Esophagus mucosa (tissue), 1 donor: Measurements from ENCODE around the gene UBA1. TPM values are rescaled to one million over a fixed set of nuclear protein-coding genes. Genes with fewer than 3 reads are reported as not detected.

ENCODE experiments used
- ATAC-seq: fragments of 200-7000 bp; cut with Tn5 transposase; one replicate; pipeline ENCODE4 v1.9.1; 2020
- total RNA-seq: library from RNA; stranded (reverse); gene quantifications from one replicate; pipeline ENCODE4 v1.2.4, GENCODE V29; 2023
- donor health status: DM: yes; HTN: yes; CAD: no.

UBA1 gene
- total RNA-seq, 1 donor from 2014 or later, result 190 TPM

DNA sequence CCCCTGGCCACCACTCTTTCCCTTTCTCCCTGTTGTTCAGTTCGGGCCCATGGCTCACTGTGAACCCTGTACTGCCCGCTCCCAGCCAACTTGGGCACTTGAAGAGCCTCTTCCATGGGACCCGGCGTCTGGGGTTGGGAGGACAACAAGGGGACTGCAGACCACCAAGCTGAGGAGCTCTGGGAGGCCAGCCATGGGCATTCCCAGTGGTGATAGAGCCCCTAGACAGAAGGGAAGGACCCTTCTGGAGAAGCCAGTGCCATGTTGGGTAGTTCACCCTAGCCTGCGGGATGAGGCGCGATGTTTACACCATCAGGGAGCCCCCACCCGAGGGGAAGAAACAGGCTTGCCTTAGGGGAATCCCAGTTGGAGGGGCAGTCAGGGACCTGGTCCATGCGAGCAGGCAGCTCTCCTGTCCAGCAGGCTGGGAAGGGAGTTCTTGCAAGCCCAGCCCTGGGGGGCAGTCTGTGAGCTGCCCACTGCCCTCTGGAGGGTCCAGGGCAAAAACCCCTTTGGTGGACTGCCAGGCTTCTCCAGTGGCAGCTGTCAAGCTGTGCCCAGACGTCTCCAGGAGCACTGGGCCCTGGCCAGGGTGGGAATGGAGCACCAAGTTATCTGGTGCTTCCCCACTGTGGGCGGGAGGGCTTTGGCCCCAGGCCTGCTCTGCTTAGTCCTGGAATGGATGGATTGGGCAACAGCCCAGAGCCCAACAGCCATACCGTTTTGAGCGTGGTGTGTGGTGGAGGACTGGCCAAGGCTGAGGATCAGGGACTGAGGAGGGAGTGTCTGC is 23.7 kb upstream of the UBA1 start:
- peak; percentile 15 for ATAC-seq

DNA sequence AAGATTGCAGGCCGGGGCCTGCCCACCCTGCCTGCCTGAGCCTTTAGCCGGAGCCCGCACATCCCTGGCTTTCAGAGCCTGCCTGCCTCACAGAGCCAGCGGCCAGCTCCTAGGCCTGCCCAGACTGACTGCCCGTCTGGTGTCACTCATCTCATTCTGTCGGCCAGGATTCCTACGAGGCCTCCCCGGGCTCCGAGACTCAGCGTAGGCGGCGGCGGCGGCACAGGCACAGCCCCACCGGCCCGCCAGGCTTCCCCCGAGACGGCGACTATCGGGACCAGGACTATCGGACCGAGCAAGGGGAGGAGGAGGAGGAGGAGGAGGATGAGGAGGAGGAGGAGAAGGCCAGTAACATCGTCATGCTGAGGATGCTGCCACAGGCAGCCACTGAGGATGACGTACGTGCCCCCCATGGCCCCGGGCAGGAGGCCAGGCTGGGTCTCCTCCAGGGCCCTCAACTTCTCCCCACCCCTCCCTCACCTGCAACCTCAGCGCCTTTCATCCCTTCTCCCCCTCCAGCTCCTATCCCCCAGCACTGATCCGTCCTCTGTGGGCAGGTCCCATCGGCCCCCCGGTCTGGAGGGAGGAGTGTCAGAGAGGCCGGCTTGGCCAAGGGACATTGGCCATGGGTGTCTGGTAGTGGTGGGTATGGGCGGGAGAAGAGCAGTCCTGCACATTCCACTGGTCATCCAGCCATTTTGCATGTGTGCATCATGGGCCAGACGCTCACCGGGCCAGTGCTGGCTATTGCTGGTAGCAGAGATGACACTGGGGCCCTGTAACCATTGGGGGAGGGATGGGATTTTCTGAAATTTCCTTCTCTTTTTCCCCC is 22.6 kb upstream of the UBA1 start:
- no peak for ATAC-seq

DNA sequence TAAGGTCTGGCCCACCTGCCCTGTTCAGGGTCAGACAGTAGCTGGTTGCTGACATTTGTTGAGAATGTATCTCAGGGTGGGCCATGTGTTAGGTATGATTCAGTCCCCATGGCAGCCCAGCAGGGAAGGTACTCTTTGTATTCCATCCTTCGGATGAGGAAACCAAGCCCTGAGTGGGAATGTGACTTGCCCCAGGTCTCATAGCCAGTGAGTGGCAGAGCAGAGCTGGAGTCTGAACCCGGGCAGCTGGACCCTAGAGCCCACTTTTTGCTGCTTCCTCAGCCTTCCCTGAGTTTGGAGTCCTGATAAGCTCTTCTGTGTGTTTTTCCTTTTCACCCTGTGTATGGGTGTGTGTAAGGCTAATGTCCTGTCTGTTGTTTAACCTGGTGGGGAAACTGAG is 21.6 kb upstream of the UBA1 start:
- ATAC-seq, result no peak

DNA sequence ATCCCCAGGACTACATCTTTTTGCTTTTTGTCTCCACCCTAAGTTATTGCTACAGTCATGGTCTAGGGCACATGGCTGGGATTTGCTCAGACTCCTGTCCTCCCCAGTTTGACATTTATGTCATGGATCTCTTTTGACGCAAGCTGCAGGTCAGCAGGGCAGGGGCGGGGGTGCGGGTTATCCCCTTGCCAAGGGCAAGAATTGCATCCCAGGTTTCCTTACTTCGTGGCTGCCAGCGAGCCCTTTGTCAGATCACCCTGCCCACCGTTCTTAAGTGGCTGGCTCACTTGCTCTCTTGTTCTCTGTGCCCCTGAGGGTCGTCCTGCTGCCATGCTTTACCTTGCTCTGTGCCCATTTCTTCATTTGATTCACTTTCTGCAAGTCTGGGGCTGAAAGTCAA is 21.1 kb upstream of the UBA1 start:
- ATAC-seq, result no peak

DNA sequence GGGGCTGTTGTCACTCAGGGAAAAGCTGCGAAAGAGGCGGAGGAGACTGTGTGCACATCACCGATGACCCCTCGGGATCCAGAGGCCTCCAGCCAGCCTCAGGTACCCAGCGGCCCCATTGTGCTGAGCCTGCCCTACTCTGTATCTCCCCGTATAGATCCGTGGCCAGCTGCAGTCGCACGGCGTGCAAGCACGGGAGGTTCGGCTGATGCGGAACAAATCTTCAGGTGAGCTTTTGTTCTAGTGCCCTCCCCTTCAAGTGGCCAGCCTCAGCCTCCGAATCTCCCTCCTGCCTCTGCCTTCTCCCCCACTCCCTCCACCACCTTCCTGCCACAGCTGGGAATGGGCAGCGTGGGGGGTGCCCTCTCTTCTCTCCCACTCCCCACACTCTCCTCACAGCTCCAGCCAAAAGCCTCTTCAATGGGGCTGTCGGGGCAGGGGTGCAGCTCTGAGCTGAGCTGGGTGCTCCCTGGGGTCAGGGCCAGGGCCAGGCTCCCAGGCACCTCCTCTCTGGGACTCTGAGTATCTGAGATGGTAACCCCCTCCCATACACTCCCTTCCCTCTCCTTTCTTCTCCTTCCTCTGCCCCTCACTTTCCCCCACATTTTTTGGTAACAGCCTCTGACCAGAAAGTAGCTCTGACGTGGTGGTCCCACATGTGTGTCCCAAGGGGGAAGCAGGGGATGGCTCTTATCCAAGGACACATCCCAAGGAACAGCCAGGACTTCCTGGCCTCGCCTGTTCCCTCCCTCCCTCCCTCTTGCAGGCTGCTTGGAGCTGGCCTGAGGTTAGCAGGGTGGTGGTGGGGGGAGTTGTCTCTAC is 20.4 kb upstream of the UBA1 start:
- ATAC-seq, result no peak

DNA sequence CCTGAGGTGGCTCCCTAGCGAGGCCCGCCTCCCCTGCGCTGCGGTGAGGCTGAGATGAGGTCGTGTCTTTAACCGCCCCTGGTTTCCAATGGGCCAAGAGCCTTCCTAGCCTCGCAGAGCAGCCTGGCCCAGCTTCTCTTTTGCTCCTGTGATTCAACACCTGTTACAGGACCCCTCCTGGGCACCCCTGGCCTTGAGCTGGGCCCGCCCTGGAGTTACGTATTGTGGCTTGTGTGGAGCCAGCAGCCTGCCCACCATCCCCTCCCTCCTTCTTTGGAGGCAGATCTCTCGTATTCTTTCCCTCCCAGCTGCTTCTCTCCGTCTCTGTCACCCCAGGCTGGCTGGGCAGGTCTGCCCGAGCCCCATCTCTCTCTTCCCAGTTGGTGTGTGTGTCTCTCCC is 19.3 kb upstream of the UBA1 start:
- ATAC-seq, result no peak

DNA sequence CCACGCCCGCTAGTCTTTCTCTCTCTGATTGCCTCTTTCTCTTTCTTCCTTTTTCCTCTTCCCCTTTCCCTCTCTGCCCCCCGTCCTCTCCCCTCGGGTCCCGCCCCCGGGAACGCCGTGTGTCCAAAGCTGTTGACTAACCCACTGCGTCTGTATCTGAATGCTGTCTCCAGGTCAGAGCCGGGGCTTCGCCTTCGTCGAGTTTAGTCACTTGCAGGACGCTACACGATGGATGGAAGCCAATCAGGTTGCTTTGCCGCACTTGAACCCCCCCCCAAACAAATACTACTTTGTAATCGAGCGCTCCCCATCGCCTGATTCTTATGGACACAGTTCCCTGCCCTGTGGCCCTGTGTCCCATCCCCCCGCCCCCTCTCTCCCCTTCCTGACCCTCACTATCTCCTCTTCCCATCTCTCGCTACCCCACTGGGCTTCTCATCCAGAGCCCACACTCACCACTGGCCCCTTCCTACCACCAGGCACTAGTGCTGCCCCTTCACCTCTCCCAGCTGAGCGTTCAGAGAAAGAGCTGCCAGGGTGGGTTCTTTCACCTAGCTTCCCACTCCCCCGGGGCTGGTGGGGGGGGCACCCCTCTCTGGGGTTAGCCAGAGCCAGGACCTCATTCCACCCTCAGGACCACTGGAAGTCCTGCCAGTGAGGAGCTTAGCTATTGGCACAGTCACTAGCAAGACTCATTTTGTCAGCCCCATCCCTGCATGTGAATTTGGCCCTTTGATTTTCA is 18.6 kb upstream of the UBA1 start:
- no peak for ATAC-seq

DNA sequence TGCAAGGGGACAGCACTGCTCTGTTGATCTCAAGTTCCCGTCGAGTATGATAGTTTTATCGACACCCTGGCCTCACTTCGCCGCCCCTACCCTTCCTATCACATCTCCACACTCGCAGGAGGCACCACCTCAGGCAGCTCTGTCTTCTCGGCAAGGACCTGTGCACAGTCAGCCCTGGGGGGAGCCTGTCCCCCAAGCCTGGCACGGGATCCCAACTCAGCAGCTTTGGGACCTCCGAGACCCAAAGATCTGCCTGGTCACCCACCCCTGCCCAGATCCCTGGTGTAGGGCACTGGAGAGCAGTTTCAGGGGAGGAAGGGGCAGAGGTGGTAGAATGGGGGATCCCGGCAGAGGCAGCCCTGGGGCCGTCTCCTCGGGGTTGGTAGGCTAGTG is 18.0 kb upstream of the UBA1 start:
- ATAC-seq, result no peak

DNA sequence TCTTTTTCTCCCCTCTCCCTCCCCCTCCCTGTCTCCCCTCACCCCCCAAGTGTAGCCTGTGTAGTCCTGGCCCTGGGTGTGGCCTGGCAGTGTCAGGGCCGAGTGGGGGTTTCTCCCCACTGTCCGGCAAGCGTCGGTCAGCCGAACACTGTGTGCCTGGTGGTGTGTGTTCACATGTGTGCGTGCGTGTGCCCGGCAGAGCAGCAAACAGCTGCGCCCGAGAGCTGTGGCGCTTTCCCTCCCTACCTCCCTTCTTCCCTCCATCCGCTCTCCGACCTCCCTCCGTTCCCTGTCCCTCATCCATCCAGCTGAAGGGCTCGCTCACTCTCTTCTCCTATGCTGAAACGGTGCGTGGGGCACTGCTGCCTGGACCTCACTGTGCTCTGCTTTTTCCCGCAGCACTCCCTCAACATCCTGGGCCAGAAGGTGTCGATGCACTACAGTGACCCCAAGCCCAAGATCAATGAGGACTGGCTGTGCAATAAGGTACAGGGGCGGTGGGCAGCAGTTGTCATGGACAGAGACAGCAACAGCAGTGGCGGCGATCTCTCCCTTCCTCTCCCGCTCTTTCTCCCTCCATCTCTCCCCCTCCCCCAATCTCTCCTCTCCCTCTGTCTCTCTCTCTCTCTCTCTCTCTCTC is 17.4 kb upstream of the UBA1 start:
- no peak for ATAC-seq

DNA sequence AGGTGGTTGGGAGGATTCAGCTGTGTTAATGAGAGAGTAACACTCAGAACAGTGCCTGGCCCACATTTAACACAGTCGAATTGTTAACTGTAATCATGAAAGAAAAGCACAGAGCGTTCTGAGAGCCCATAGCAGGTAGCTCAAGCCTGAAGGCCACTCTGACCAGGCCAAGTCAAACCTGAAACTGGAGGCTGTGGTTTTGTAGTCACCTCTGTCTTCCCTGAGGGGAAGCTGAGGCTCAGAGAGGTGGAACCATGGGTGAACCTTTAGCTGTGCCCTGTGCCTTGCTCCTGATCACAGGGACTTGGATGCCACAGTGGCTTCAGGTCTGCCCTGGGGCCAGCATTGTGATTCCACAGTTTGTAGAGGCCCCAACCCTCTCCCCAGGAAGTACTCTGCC is 16.6 kb upstream of the UBA1 start:
- ATAC-seq, result no peak

DNA sequence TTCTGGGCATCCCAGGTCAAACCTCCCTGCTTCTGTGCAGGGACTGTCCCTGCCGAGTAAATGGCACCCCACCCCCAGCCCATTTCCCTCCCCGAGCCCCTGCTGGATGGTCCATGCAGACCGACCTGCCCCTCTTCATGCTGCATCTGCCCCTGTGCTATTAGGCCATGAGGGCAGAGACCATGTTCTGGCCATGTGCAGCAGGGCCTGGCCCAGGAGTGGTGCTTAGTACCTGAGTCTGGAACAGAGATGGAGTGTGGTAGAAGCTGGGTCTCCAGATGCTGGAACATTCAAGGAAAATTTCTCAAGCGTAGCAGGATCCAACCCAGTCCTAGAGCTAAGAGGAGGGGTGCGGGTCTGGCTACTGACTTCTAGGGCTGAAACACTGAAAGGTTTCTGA is 15.3 kb upstream of the UBA1 start:
- ATAC-seq, result no peak

DNA sequence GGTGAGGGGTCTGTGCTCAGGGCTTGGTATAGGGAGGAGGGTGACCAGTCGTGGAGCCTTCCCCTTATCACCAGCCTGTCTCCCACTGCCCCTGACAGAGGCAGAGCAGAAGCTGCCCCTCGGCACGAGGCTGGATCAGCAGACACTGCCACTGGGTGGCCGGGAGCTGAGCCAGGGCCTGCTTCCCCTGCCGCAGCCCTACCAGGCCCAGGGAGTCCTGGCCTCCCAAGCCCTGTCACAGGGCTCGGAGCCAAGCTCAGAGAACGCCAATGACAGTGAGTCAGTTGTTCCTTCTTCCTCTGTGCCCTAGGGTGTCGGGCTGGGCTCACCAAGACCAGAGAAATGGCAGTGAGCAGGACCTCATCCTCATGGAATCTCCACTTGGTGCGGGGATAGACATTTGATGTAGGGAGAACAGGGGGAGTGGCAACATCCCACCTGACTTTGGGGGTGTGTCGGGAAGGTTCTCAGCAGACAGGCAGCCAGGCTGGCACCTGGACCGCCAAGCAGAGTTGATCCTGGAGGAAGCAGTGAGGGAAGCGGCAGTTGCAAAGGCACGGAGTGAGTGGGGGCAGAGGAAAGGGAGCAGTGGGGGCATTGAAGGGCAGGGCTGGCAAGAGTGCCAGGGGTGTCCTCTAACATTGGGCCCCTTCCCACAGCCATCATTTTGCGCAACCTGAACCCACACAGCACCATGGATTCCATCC is 14.3 kb upstream of the UBA1 start:
- peak; percentile 79 for ATAC-seq

DNA sequence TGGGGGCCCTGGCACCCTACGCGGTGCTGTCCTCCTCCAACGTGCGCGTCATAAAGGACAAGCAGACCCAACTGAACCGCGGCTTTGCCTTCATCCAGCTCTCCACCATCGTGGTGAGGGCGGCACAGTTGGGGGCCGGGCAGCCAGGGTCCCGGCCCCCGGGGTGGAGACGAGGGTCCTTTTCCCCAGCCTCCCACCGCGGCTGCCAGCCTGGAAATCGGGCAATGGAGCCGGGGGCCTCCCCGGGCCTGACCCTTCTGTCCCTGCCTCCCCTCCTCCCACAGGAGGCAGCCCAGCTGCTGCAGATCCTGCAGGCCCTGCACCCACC is 13.7 kb upstream of the UBA1 start:
- ATAC-seq, result no peak

DNA sequence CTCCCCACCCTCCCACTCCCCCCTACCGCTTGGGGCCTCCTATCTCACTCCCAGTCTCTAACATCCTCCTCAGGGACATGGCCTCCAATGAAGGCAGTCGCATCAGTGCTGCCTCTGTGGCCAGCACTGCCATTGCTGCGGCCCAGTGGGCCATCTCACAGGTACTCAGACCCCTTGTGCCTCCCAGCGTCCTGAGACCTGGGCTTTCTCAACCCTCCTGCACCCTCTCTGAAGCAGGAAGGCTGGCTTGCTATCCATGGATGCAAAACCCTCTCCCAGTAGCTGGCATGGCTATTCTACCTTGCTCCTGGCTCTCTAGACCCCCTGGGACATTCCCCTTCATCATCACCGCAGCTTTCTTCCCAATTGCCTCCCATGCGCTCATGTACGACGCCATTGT is 13.3 kb upstream of the UBA1 start:
- ATAC-seq, result no peak

DNA sequence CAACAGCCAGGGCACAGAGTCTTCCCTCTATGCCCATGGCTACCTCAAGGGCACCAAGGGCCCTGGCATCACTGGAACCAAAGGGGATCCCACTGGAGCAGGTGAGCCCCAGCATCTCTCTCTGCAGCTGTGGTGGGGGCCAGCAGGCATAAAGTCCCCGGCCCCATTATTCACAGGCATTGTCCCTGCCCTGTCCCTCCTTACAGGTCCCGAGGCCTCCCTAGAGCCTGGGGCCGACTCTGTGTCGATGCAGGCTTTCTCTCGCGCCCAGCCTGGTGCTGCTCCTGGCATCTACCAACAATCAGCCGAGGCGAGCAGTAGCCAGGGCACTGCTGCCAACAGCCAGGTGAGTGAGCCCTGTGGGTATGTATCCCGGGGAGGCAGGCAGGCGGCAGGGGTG is 12.3 kb upstream of the UBA1 start:
- no peak for ATAC-seq

DNA sequence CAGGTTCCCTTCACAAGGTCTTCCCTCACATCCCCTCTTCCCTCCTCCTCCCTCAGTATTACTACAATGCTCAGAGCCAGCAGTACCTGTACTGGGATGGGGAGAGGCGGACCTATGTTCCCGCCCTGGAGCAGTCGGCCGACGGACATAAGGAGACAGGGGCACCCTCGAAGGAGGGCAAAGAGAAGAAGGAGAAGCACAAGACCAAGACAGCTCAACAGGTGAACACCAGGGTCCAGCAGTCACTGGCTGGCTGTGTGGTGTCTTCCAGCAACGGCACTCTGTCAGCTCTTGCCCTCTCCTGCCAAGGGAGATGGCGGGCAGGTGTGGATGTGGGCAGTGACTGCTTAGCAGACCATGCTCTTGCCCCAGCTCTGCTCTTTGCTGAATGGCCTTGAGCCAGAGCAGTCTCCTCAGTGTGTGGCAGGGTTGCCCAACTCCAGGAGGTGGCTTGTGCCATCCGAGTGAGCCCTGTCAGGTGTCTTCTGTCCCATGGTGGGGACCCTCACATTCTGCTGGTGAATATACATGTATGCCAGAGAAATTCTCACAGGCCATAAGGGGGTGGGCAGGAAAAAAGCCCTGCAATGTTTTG is 11.4 kb upstream of the UBA1 start:
- no peak for ATAC-seq

DNA sequence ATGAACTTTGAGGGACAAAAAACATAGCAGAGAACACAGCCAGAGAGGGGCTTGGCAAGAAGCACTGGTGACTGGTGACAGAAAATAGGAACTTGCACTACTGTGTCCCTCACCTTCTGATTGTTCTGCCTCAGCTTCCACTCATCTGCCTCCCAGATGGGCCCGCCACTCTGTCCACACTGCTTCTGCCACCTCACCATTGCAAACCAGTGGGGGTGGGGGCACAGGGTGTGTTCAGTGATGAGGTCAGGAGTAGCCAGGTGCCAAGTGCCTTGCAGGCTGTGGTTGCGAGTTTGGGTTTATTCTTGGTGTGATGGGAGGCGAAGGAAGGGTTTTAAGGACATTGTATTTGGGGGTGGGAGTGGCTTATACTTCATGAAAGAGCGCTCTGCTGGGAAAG is 9.1 kb upstream of the UBA1 start:
- no peak for ATAC-seq

DNA sequence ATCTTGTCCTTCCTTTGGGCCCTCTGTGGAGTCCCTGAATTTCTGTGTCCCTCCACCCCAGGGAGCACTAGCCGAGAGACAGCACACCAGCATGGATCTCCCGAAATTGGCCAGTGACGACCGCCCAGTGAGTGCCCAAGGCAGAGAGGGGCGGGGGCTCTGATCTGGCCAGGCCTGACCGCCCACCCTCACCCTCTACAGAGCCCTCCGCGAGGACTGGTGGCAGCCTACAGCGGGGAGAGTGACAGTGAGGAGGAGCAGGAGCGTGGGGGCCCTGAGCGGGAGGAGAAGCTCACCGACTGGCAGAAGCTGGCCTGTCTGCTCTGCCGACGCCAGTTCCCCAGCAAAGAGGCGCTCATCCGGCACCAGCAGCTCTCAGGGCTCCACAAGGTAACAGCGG is 8.4 kb upstream of the UBA1 start:
- ATAC-seq, result no peak

DNA sequence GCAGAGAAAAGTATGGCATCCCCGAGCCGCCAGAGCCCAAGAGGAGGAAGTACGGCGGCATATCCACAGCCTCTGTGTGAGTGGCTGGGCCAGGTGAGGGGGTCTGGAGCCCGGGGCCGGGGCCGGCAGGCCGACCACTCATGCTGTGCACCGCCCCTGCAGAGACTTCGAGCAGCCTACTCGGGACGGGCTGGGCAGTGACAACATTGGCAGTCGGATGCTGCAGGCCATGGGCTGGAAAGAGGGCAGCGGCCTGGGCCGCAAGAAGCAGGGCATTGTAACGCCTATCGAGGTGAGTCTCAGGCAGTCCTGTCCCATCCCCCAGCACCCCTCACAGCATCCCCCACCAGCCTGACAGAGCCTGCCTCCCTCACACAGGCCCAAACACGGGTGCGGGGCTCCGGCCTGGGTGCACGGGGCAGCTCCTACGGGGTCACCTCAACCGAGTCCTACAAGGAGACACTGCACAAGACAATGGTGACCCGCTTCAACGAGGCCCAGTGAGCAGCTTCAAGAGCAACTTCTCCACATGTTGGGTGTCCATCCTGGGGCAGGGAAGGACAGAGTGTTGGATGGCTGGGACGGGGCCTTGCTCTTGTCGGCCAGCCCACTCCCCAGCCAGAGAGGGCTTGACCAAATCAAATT is 7.4 kb upstream of the UBA1 start:
- no peak for ATAC-seq

DNA sequence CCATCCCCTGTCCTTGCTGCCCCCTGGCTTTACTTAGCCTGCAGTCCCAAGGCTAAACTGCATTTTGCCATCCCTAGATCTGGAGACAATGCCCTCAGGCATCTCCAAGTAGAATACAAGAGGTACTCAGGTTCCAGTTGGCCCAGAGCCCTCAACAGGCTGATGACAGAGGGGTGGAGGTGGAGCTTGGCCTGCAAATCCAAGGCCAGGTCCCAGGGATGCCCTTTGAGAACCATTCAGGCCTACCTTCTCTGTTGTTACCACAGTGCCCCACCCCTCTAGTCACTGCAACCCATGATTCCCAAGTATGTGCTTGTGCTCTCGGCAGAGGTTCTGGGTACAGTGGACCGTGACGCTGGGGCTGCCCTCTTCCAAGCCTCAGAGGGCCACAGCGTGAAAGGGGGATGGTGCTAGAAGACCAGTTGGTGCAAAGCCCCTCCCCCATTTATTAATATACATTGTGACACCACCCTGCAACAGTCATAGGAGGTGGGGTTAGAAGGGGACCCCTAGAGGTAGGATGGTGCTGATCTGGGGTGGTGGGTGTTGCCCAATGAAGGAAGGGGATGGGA is 6.4 kb upstream of the UBA1 start:
- ATAC-seq, result no peak
